ENCODE results near the gene LDLRAD3. TPM values are rescaled to one million over a fixed set of nuclear protein-coding genes. Genes with fewer than 3 reads are reported as not detected.

Gene LDLRAD3
- total RNA-seq, 1 donor from 2014 or later, result 7.7 TPM

DNA sequence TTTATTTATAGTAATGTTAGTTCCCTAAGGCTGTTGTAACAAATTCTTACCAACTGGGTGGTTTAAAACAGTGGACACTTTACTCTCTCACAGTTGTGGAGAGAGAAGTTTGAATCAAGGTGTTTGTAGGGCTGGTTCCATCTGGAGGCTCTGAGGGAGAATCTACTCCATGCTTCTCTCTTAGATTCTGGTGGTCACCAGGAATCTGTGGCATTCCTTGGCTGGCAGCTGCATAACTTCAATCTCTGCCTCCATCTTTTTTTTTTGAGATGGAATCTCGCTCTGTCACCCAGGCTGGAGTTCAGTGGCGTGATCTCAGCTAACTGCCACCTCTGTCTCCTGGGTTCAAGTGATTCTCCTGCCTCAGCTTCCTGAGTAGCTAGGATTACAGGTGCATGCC, 46.3 kb downstream of the LDLRAD3 start:
- Histone ChIP-seq H3K27ac (no peak overlapping the region), H3K4me1 (peaks cover 3% of the 10 kb centered on the region), H3K27me3 (ENCODE audit: low read depth) (no peaks in the 10 kb centered on the region), H3K4me3 (no peak overlapping the region), H3K9me3 (no peaks in the 10 kb centered on the region), H3K36me3 (no peaks in the 10 kb centered on the region)
- TF ChIP-seq, protein P1, sequence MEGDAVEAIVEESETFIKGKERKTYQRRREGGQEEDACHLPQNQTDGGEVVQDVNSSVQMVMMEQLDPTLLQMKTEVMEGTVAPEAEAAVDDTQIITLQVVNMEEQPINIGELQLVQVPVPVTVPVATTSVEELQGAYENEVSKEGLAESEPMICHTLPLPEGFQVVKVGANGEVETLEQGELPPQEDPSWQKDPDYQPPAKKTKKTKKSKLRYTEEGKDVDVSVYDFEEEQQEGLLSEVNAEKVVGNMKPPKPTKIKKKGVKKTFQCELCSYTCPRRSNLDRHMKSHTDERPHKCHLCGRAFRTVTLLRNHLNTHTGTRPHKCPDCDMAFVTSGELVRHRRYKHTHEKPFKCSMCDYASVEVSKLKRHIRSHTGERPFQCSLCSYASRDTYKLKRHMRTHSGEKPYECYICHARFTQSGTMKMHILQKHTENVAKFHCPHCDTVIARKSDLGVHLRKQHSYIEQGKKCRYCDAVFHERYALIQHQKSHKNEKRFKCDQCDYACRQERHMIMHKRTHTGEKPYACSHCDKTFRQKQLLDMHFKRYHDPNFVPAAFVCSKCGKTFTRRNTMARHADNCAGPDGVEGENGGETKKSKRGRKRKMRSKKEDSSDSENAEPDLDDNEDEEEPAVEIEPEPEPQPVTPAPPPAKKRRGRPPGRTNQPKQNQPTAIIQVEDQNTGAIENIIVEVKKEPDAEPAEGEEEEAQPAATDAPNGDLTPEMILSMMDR (IDR thresholded peaks at IDR 0.05), result no peak
- DNase-seq, result no peak
- ATAC-seq, result no peak
- intact Hi-C loops (cut with DNase I), result no loop called here

DNA sequence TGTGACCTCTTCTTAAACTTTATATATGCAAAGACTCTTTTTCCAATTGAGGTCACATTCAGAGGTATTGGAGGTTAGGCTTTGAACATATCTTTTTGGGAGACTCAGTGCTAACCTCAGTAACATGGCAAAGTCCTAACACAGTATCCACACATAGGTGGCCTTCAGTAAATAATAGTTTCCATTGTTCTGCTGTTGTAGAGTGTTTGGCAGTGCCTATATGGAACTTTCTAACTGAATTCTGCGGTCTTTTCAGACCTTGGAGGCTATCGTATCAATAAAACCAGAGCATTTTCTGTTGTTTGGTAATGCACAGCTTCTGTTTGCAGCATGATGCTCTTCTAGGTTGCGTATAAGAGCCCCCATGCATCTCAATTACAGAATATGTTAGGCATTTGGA, 47.0 kb downstream of the LDLRAD3 start:
- H3K4me1 ChIP-seq, result peaks cover 3% of the 10 kb centered on the region
- H3K36me3 ChIP-seq, result no peaks in the 10 kb centered on the region
- intact Hi-C loops (cut with DNase I), result no loop called here
- no peaks in the 10 kb centered on the region for H3K27me3 ChIP-seq (ENCODE audit: low read depth)
- TF ChIP-seq, protein P1 (IDR thresholded peaks at IDR 0.05), result no peak
- no peak for ATAC-seq
- H3K4me3 ChIP-seq, result no peak overlapping the region
- H3K27ac ChIP-seq, result no peak overlapping the region
- no peaks in the 10 kb centered on the region for H3K9me3 ChIP-seq
- no peak for DNase-seq

DNA sequence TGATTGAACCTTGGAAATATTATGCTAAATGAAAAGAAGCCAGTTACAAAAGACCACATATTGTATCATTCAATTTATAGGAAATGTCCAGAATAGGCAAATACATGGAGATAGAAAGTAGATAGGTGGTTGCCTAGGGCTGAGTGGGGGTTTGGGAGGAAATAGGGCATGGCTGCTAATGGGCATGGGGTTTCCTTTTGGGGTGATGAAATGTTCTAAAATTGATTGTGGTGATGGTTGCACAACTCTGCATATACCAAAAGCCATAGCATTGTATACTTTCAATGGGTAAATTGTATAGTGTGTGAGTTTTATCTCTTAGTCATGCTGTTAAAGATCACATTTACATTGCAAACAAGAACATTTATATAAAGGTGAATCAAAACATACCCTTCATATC, 48.7 kb downstream of the LDLRAD3 start:
- intact Hi-C loops (cut with DNase I), result no loop called here
- TF ChIP-seq, protein P1 (IDR thresholded peaks at IDR 0.05), result no peak
- Histone ChIP-seq H3K9me3 (no peaks in the 10 kb centered on the region), H3K4me3 (no peak overlapping the region), H3K27me3 (ENCODE audit: low read depth) (no peaks in the 10 kb centered on the region), H3K4me1 (peaks cover 3% of the 10 kb centered on the region), H3K36me3 (no peaks in the 10 kb centered on the region), H3K27ac (no peak overlapping the region)
- ATAC-seq (no peak), DNase-seq (no peak)

DNA sequence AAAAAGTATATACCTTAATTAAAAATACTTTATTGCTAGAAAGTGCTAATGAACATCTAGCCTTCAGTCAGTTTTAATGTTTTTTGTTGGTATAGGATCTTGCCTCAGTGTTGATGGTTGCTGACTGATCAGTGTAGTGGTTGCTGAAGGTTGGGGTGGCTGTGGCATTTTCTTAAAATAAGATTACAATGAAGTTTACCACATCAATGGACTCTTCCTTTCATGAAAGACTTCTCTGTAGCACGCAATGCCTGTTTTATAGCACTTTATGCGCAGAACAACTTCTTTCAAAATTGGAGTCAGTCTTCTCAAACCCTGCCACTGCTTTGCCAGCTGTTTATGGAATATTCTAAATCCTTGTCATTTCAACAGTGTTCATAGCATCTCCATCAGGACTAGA, 50.6 kb downstream of the LDLRAD3 start:
- DNase-seq (no peak), ATAC-seq (no peak)
- Histone ChIP-seq H3K9me3 (no peaks in the 10 kb centered on the region), H3K27ac (no peak overlapping the region), H3K4me3 (no peak overlapping the region), H3K4me1 (peaks cover 3% of the 10 kb centered on the region), H3K27me3 (ENCODE audit: low read depth) (no peaks in the 10 kb centered on the region), H3K36me3 (no peaks in the 10 kb centered on the region)
- intact Hi-C loops (cut with DNase I), result no loop called here
- TF ChIP-seq, protein P1 (IDR thresholded peaks at IDR 0.05), result no peak

DNA sequence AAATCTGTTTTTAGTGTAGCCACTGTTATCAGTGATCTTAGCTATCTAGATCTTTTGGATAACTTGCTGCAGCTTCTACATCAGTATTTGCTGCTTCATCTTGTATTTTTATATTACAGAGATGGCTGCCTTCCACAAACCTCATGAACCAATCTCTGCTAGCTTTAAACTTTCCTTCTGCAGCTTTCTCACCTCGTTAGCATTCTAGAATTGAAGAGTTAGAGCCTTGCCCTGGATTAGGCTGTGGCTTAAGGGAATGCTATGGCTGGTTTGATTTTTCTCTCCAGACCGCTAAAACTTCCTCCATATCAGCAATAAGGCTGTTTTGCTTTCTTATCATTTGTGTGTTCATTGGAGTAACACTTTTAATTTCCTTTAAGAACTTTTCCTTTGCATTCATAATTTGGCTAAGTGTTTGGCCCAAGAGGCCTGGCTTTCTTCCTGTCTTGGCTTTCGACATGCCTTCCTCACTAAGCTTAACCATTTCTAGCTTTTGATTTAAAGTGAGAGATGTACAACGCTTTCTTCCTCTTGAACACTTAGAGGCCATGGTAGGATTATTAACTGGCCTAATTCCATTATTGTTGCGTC, 51.9 kb downstream of the LDLRAD3 start:
- Histone ChIP-seq H3K36me3 (no peaks in the 10 kb centered on the region), H3K4me3 (no peak overlapping the region), H3K4me1 (peaks cover 3% of the 10 kb centered on the region), H3K9me3 (no peaks in the 10 kb centered on the region), H3K27me3 (ENCODE audit: low read depth) (no peaks in the 10 kb centered on the region), H3K27ac (no peak overlapping the region)
- TF ChIP-seq, protein P1 (IDR thresholded peaks at IDR 0.05), result no peak
- DNase-seq (no peak), ATAC-seq (no peak)
- intact Hi-C loops (cut with DNase I), result no loop called here

Data from lower lobe of right lung (tissue), 2 donors.